K562 (cell line): ENCODE results near the gene KCTD1. TPM values are rescaled to one million over a fixed set of nuclear protein-coding genes. Genes with fewer than 3 reads are reported as not detected.

Experiments
- BRF1 ChIP-seq: IDR thresholded peaks from 3 replicates; pipeline ENCODE4 v1.6.1; 2011; ENCODE audit warnings: borderline replicate concordance, mild to moderate bottlenecking; ENCODE audit not compliant: insufficient read length; ENCODE audit errors: extremely low read depth
- E2F6 ChIP-seq, 2 experiments: IDR thresholded peaks; 2 replicates each; pipeline ENCODE4 v1.6.1; 2011; ENCODE audit warnings: borderline replicate concordance in 1 of 2, control low read depth in 1 of 2, low read depth in 1 of 2, low read length in 1 of 2, mild to moderate bottlenecking in 1 of 2, mixed read lengths in 1 of 2, moderate library complexity in 1 of 2; ENCODE audit not compliant: insufficient read depth in 1 of 2, insufficient read length in 1 of 2, poor library complexity in 1 of 2, severe bottlenecking in 1 of 2; ENCODE audit errors: extremely low read depth in 1 of 2
- HDAC1 ChIP-seq, 2 experiments: fragments of 450-650 bp; IDR thresholded peaks; 2 replicates each; pipeline ENCODE4 v1.6.1; 2016 to 2017; ENCODE audit warnings: inconsistent platforms in 1 of 2, mild to moderate bottlenecking in 1 of 2, moderate library complexity in 1 of 2
- IRF2 ChIP-seq: sonication (generic); formaldehyde crosslinking; IDR thresholded peaks from 2 replicates; pipeline ENCODE4 v1.8.1; 2022; ENCODE audit warnings: mild to moderate bottlenecking, missing genetic modification reagents
- KLF10 ChIP-seq: fragments of 250-450 bp; sonication (Bioruptor Pico); IDR thresholded peaks from 2 replicates; pipeline ENCODE4 v1.6.1; 2021; ENCODE audit warnings: matching md5 sums
- NR4A1 ChIP-seq, 2 experiments: fragments of 250-450 bp in 1 of 2; fragments of 450-650 bp in 1 of 2; sonication (Bioruptor Pico) in 1 of 2; IDR thresholded peaks; 2 replicates each; pipeline versions ENCODE4 v1.4.0 to v1.6.1; 2016 to 2020; ENCODE audit warnings: mild to moderate bottlenecking in 2 of 2, missing compliant biosample characterization in 1 of 2, missing genetic modification characterization in 1 of 2, moderate library complexity in 1 of 2
- OTX1 ChIP-seq: fragments of 450-650 bp; formaldehyde crosslinking; IDR thresholded peaks from 2 replicates; pipeline ENCODE4 v1.4.0; 2022; ENCODE audit warnings: mild to moderate bottlenecking
- SMC3 ChIP-seq: conservative IDR thresholded peaks from 2 replicates; pipeline ENCODE4 v1.6.1; 2011; ENCODE audit warnings: low read depth, low read length, improper control_type of control experiment; ENCODE audit not compliant: insufficient read depth
- ZC3H11A ChIP-seq: IDR thresholded peaks from 2 replicates; pipeline ENCODE4 v1.6.1; 2012; ENCODE audit warnings: low read depth, low read length, improper control_type of control experiment
- ZNF449 ChIP-seq: fragments of 250-450 bp; sonication (Bioruptor Pico); IDR thresholded peaks from 2 replicates; pipeline ENCODE4 v1.8.0; 2022; ENCODE audit warnings: moderate library complexity, mild to moderate bottlenecking, inconsistent platforms
- polyA plus RNA-seq, 8 experiments: library from polyadenylated mRNA; depleted of rRNA in 4 of 8; stranded (reverse) in 5 of 8; unstranded in 3 of 8; fragments of >200 nt; fragmentation: Nextera tagmentation in 2 of 8; fragmentation: Illumina TruSeq in 1 of 8; extraction: Ambion mirVana in 2 of 8; extraction: Trizol in 1 of 8; gene quantifications; 2 replicates each; pipeline versions ENCODE4 v1.2.1 to v1.2.3, GENCODE V29; 2011 to 2014; ENCODE audit warnings: inconsistent platforms in 1 of 8, missing spikeins in 1 of 8
- total RNA-seq, 7 experiments: library from RNA; depleted of rRNA in 6 of 7; stranded (reverse); fragments of >200 nt in 6 of 7; fragmentation: Illumina TruSeq in 2 of 7; extraction: Trizol in 2 of 7; gene quantifications; 2 replicates each; pipeline versions ENCODE4 v1.2.1 to v1.2.3, GENCODE V29; 2011 to 2021; ENCODE audit warnings: low replicate concordance in 1 of 7
- TF ChIP-seq, protein P1 (sequence below), 2 experiments: fragments of 450-650 bp in 1 of 2; sonication (generic) in 1 of 2; formaldehyde crosslinking in 1 of 2; IDR thresholded peaks; 2 replicates each; pipeline versions ENCODE4 v1.7.1 to v1.9.0; 2016 to 2022; ENCODE audit warnings: inconsistent platforms in 1 of 2, mild to moderate bottlenecking in 1 of 2, missing genetic modification reagents in 1 of 2
- TF ChIP-seq, protein P2 (sequence below): IDR thresholded peaks from 2 replicates; pipeline ENCODE4 v1.6.1; 2016; ENCODE audit warnings: missing genetic modification characterization, missing compliant biosample characterization

The KCTD1 gene
- total and polyA plus RNA-seq, 9 of the 15 experiments (the other 6 are each of a cell fraction or from before 2014, with no cell fraction given), result not detected

GRCh38 chr18:26457611-26458353, 90.6 kb downstream of the KCTD1 start (continued):
- TF ChIP-seq, protein P1, sequence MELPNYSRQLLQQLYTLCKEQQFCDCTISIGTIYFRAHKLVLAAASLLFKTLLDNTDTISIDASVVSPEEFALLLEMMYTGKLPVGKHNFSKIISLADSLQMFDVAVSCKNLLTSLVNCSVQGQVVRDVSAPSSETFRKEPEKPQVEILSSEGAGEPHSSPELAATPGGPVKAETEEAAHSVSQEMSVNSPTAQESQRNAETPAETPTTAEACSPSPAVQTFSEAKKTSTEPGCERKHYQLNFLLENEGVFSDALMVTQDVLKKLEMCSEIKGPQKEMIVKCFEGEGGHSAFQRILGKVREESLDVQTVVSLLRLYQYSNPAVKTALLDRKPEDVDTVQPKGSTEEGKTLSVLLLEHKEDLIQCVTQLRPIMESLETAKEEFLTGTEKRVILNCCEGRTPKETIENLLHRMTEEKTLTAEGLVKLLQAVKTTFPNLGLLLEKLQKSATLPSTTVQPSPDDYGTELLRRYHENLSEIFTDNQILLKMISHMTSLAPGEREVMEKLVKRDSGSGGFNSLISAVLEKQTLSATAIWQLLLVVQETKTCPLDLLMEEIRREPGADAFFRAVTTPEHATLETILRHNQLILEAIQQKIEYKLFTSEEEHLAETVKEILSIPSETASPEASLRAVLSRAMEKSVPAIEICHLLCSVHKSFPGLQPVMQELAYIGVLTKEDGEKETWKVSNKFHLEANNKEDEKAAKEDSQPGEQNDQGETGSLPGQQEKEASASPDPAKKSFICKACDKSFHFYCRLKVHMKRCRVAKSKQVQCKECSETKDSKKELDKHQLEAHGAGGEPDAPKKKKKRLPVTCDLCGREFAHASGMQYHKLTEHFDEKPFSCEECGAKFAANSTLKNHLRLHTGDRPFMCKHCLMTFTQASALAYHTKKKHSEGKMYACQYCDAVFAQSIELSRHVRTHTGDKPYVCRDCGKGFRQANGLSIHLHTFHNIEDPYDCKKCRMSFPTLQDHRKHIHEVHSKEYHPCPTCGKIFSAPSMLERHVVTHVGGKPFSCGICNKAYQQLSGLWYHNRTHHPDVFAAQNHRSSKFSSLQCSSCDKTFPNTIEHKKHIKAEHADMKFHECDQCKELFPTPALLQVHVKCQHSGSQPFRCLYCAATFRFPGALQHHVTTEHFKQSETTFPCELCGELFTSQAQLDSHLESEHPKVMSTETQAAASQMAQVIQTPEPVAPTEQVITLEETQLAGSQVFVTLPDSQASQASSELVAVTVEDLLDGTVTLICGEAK (IDR thresholded peaks at IDR 0.05), result no peak
- TF ChIP-seq, protein P1 (CRISPR knock-in tag; IDR thresholded peaks at IDR 0.05), result no peak
- no peak for TF ChIP-seq ZC3H11A
- peak; percentile 47; the same call in 1 of the 2 replicates for TF ChIP-seq SMC3
- TF ChIP-seq ZNF449 (CRISPR knock-in tag), result no peak
- no peak for TF ChIP-seq IRF2 (CRISPR knock-in tag)
- TF ChIP-seq BRF1, result no peak
- no peak for TF ChIP-seq OTX1
- TF ChIP-seq, protein P2, sequence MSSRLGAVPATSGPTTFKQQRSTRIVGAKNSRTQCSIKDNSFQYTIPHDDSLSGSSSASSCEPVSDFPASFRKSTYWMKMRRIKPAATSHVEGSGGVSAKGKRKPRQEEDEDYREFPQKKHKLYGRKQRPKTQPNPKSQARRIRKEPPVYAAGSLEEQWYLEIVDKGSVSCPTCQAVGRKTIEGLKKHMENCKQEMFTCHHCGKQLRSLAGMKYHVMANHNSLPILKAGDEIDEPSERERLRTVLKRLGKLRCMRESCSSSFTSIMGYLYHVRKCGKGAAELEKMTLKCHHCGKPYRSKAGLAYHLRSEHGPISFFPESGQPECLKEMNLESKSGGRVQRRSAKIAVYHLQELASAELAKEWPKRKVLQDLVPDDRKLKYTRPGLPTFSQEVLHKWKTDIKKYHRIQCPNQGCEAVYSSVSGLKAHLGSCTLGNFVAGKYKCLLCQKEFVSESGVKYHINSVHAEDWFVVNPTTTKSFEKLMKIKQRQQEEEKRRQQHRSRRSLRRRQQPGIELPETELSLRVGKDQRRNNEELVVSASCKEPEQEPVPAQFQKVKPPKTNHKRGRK (tag), result no peak
- TF ChIP-seq HDAC1 (IDR thresholded peaks at IDR 0.05), result no peak
- no peak for TF ChIP-seq NR4A1 (CRISPR knock-in tag; IDR thresholded peaks at IDR 0.05)
- no peak for TF ChIP-seq NR4A1 (tag; IDR thresholded peaks at IDR 0.05)
- no peak for TF ChIP-seq KLF10 (CRISPR knock-in tag)
- TF ChIP-seq E2F6 (IDR thresholded peaks at IDR 0.05; ENCODE audit: borderline replicate concordance in 1 of 2, extremely low read depth in 1 of 2, insufficient read depth in 1 of 2, insufficient read length in 1 of 2, low read depth in 1 of 2, low read length in 1 of 2, poor library complexity in 1 of 2, severe bottlenecking in 1 of 2), result peak in 1 of 2 experiments; percentile 84
